HEK293 (cell line): Measurements from ENCODE around the gene CADM1.

Experiments
- BCL11A ChIP-seq: fragments of 450-650 bp; formaldehyde crosslinking; IDR thresholded peaks from 2 replicates; pipeline ENCODE4 v1.5.1; 2016; ENCODE audit warnings: low read depth, missing biosample characterization, missing genetic modification characterization
- BCL11B ChIP-seq: fragments of 450-650 bp; formaldehyde crosslinking; IDR thresholded peaks from 2 replicates; pipeline ENCODE4 v1.5.1; 2016; ENCODE audit warnings: low read depth, missing biosample characterization, missing genetic modification characterization
- GLIS2 ChIP-seq: fragments of 450-650 bp; formaldehyde crosslinking; IDR thresholded peaks from 2 replicates; pipeline ENCODE4 v1.5.1; 2016; ENCODE audit warnings: missing biosample characterization, missing genetic modification characterization
- HOXC10 ChIP-seq: sonication (generic); formaldehyde crosslinking; IDR thresholded peaks from 2 replicates; pipeline ENCODE4 v1.8.1; 2023; ENCODE audit warnings: mild to moderate bottlenecking, missing genetic modification reagents
- KLF8 ChIP-seq: fragments of 450-650 bp; formaldehyde crosslinking; IDR thresholded peaks from 2 replicates; pipeline ENCODE4 v1.5.1; 2016; ENCODE audit warnings: missing biosample characterization, missing genetic modification characterization
- MZF1 ChIP-seq: fragments of 450-650 bp; formaldehyde crosslinking; IDR thresholded peaks from 2 replicates; pipeline ENCODE4 v1.5.1; 2017; ENCODE audit warnings: missing biosample characterization, missing genetic modification characterization, borderline replicate concordance
- SALL2 ChIP-seq: fragments of 450-650 bp; formaldehyde crosslinking; IDR thresholded peaks from 2 replicates; pipeline ENCODE4 v1.5.0; 2017; ENCODE audit warnings: missing biosample characterization, mild to moderate bottlenecking, missing genetic modification characterization, borderline replicate concordance
- SP7 ChIP-seq: fragments of 450-650 bp; formaldehyde crosslinking; IDR thresholded peaks from 2 replicates; pipeline ENCODE4 v1.5.1; 2016; ENCODE audit warnings: missing biosample characterization, missing genetic modification characterization
- TRIM28 ChIP-seq: IDR thresholded peaks from 2 replicates; pipeline ENCODE4 v1.6.1; 2011; ENCODE audit warnings: low read length, control low read depth, borderline replicate concordance
- ZBTB17 ChIP-seq: fragments of 450-650 bp; formaldehyde crosslinking; IDR thresholded peaks from 2 replicates; pipeline ENCODE4 v1.5.1; 2016; ENCODE audit warnings: missing biosample characterization, missing genetic modification characterization
- ZBTB26 ChIP-seq: fragments of 450-650 bp; formaldehyde crosslinking; optimal IDR thresholded peaks from 2 replicates; pipeline ENCODE3; 2016; ENCODE audit warnings: missing biosample characterization, mild to moderate bottlenecking, missing genetic modification characterization
- ZBTB44 ChIP-seq: fragments of 450-650 bp; IDR thresholded peaks from 2 replicates; pipeline ENCODE4 v1.5.1; 2018; ENCODE audit warnings: missing biosample characterization, mild to moderate bottlenecking, missing genetic modification characterization
- ZEB2 ChIP-seq: fragments of 450-650 bp; formaldehyde crosslinking; IDR thresholded peaks from 2 replicates; pipeline ENCODE4 v1.5.1; 2016; ENCODE audit warnings: missing biosample characterization, missing genetic modification characterization
- ZIC2 ChIP-seq: fragments of 450-650 bp; formaldehyde crosslinking; IDR thresholded peaks from 2 replicates; pipeline ENCODE4 v1.5.1; 2016; ENCODE audit warnings: missing biosample characterization, missing genetic modification characterization
- ZNF121 ChIP-seq: fragments of 450-650 bp; formaldehyde crosslinking; IDR thresholded peaks from 2 replicates; pipeline ENCODE4 v1.5.1; 2016; ENCODE audit warnings: missing biosample characterization, missing genetic modification characterization
- ZNF133 ChIP-seq: fragments of 450-650 bp; formaldehyde crosslinking; IDR thresholded peaks from 2 replicates; pipeline ENCODE4 v1.5.1; 2016; ENCODE audit warnings: missing biosample characterization, missing genetic modification characterization
- ZNF266 ChIP-seq: fragments of 450-650 bp; formaldehyde crosslinking; IDR thresholded peaks from 2 replicates; pipeline ENCODE4 v1.5.1; 2016; ENCODE audit warnings: missing biosample characterization, missing genetic modification characterization, low read depth
- ZNF302 ChIP-seq: fragments of 450-650 bp; formaldehyde crosslinking; IDR thresholded peaks from 2 replicates; pipeline ENCODE4 v1.5.1; 2016; ENCODE audit warnings: missing biosample characterization, missing genetic modification characterization, low read depth
- ZNF354C ChIP-seq: fragments of 450-650 bp; formaldehyde crosslinking; IDR thresholded peaks from 2 replicates; pipeline ENCODE4 v1.5.1; 2016; ENCODE audit warnings: missing biosample characterization, missing genetic modification characterization, low read depth, borderline replicate concordance
- ZNF394 ChIP-seq: fragments of 450-650 bp; formaldehyde crosslinking; IDR thresholded peaks from 2 replicates; pipeline ENCODE4 v1.5.1; 2016; ENCODE audit warnings: missing biosample characterization, missing genetic modification characterization, mild to moderate bottlenecking, moderate library complexity, borderline replicate concordance
- ZNF433 ChIP-seq: fragments of 450-650 bp; formaldehyde crosslinking; IDR thresholded peaks from 2 replicates; pipeline ENCODE4 v1.5.1; 2016; ENCODE audit warnings: missing biosample characterization, missing genetic modification characterization, low read depth
- ZNF48 ChIP-seq: fragments of 450-650 bp; formaldehyde crosslinking; IDR thresholded peaks from 2 replicates; pipeline ENCODE4 v1.5.1; 2016; ENCODE audit warnings: missing biosample characterization, missing genetic modification characterization
- ZNF529 ChIP-seq: fragments of 450-650 bp; formaldehyde crosslinking; IDR thresholded peaks from 2 replicates; pipeline ENCODE4 v1.5.1; 2017; ENCODE audit warnings: missing genetic modification characterization, missing biosample characterization; ENCODE audit not compliant: insufficient replicate concordance
- ZNF555 ChIP-seq: fragments of 450-650 bp; formaldehyde crosslinking; conservative IDR thresholded peaks from 2 replicates; pipeline ENCODE4 v1.5.1; 2017; ENCODE audit warnings: missing biosample characterization, mild to moderate bottlenecking, missing genetic modification characterization, inconsistent platforms
- ZNF580 ChIP-seq: fragments of 450-650 bp; formaldehyde crosslinking; IDR thresholded peaks from 2 replicates; pipeline ENCODE4 v1.5.1; 2016; ENCODE audit warnings: missing biosample characterization, missing genetic modification characterization
- ZNF626 ChIP-seq: fragments of 450-650 bp; sonication (Bioruptor Pico); formaldehyde crosslinking; IDR thresholded peaks from 2 replicates; pipeline ENCODE4 v1.5.1; 2018; ENCODE audit warnings: missing biosample characterization, missing genetic modification characterization, inconsistent platforms
- ZNF629 ChIP-seq: fragments of 450-650 bp; formaldehyde crosslinking; IDR thresholded peaks from 2 replicates; pipeline ENCODE4 v1.5.1; 2017; ENCODE audit warnings: missing biosample characterization, missing genetic modification characterization
- ZNF654 ChIP-seq: fragments of 450-650 bp; formaldehyde crosslinking; IDR thresholded peaks from 2 replicates; pipeline ENCODE4 v1.5.1; 2016; ENCODE audit warnings: low read depth, missing biosample characterization, missing genetic modification characterization
- ZNF660 ChIP-seq: fragments of 450-650 bp; IDR thresholded peaks from 2 replicates; pipeline ENCODE4 v1.5.1; 2018; ENCODE audit warnings: missing biosample characterization, mild to moderate bottlenecking, missing genetic modification characterization
- ZNF768 ChIP-seq: fragments of 450-650 bp; formaldehyde crosslinking; IDR thresholded peaks from 2 replicates; pipeline ENCODE4 v1.5.1; 2018; ENCODE audit warnings: missing biosample characterization, mild to moderate bottlenecking, missing genetic modification characterization
- ZNF777 ChIP-seq: fragments of 450-650 bp; formaldehyde crosslinking; IDR thresholded peaks from 2 replicates; pipeline ENCODE4 v1.5.1; 2017; ENCODE audit warnings: missing biosample characterization, missing genetic modification characterization, borderline replicate concordance
- ZNF837 ChIP-seq: fragments of 450-650 bp; formaldehyde crosslinking; IDR thresholded peaks from 2 replicates; pipeline ENCODE4 v1.5.1; 2016; ENCODE audit warnings: missing biosample characterization, missing genetic modification characterization
- ZNF843 ChIP-seq: fragments of 450-650 bp; formaldehyde crosslinking; IDR thresholded peaks from 2 replicates; pipeline ENCODE4 v1.5.1; 2016; ENCODE audit warnings: missing biosample characterization, missing genetic modification characterization
- TF ChIP-seq, protein P1 (sequence below): fragments of 450-650 bp; formaldehyde crosslinking; IDR thresholded peaks from 2 replicates; pipeline ENCODE4 v1.5.1; 2016; ENCODE audit warnings: missing biosample characterization, missing genetic modification characterization
- TF ChIP-seq, protein P2 (sequence below): fragments of 450-650 bp; formaldehyde crosslinking; IDR thresholded peaks from 2 replicates; pipeline ENCODE4 v1.5.1; 2016; ENCODE audit warnings: missing biosample characterization, missing genetic modification characterization

The CADM1 gene

DNA sequence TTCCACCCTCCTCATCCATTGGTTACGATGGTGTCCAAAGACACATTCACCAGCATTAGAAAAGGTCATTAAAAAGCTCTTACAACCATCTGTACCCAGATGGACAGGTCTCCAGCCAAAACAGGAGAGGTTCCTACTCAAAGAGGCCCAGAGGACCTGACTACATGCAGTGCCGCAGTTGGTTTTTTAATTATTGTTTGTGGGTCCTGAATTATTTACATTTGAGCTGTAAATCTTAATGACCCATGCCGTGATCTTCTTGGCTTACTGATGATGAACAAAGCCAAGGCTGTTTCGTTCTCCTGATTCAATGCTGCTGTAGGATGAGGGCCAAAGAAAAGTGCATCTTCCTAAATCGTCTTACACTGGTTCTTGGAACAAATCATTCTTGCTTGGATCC, 83.7 kb downstream of the CADM1 start (continued):
- peak; percentile 44; the same call in 1 of the 2 replicates for TF ChIP-seq ZEB2 (tag by site-specific recombination)
- no peak for TF ChIP-seq SALL2 (tag by site-specific recombination)
- peak; percentile 73 for TF ChIP-seq ZBTB17 (tag by site-specific recombination)
- TF ChIP-seq, protein P1, sequence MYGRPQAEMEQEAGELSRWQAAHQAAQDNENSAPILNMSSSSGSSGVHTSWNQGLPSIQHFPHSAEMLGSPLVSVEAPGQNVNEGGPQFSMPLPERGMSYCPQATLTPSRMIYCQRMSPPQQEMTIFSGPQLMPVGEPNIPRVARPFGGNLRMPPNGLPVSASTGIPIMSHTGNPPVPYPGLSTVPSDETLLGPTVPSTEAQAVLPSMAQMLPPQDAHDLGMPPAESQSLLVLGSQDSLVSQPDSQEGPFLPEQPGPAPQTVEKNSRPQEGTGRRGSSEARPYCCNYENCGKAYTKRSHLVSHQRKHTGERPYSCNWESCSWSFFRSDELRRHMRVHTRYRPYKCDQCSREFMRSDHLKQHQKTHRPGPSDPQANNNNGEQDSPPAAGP (tag by site-specific recombination), result no peak
- TF ChIP-seq KLF8, result 0 out of 2 replicates have a peak, but pooled peaks have one; percentile 31
- no peak for TF ChIP-seq ZNF555
- no peak for TF ChIP-seq ZNF529 (tag by site-specific recombination)
- TF ChIP-seq ZNF133 (tag by site-specific recombination), result no peak
- TF ChIP-seq ZNF837, result no peak
- TF ChIP-seq ZIC2 (tag by site-specific recombination), result peak; percentile 47; the same call in 1 of the 2 replicates
- 0 out of 2 replicates have a peak, but pooled peaks have one; percentile 57 for TF ChIP-seq BCL11A (tag by site-specific recombination)
- TF ChIP-seq ZNF354C (tag by site-specific recombination), result no peak
- TF ChIP-seq ZNF394 (tag by site-specific recombination), result no peak
- no peak for TF ChIP-seq ZNF266 (tag by site-specific recombination)
- no peak for TF ChIP-seq ZNF121 (tag by site-specific recombination)
- peak; percentile 66; the same call in 1 of the 2 replicates for TF ChIP-seq ZBTB44 (tag by site-specific recombination)
- 0 out of 2 replicates have a peak, but pooled peaks have one; percentile 50 for TF ChIP-seq ZNF629 (tag by site-specific recombination)
- TF ChIP-seq ZBTB26 (tag by site-specific recombination), result no peak
- TF ChIP-seq ZNF777 (tag by site-specific recombination), result no peak
- TF ChIP-seq ZNF654, result no peak; the same call in 1 of the 2 replicates
- peak; percentile 65 for TF ChIP-seq ZNF843 (tag by site-specific recombination)
- TF ChIP-seq, protein P2, sequence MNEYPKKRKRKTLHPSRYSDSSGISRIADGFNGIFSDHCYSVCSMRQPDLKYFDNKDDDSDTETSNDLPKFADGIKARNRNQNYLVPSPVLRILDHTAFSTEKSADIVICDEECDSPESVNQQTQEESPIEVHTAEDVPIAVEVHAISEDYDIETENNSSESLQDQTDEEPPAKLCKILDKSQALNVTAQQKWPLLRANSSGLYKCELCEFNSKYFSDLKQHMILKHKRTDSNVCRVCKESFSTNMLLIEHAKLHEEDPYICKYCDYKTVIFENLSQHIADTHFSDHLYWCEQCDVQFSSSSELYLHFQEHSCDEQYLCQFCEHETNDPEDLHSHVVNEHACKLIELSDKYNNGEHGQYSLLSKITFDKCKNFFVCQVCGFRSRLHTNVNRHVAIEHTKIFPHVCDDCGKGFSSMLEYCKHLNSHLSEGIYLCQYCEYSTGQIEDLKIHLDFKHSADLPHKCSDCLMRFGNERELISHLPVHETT, result no peak
- no peak for TF ChIP-seq ZNF580 (tag by site-specific recombination)
- TF ChIP-seq ZNF768 (tag by site-specific recombination), result no peak
- TF ChIP-seq HOXC10 (CRISPR knock-in tag), result no peak
- no peak for TF ChIP-seq GLIS2 (tag by site-specific recombination)
- TF ChIP-seq TRIM28, result no peak
- peak; percentile 91 for TF ChIP-seq SP7
- TF ChIP-seq MZF1, result no peak
- no peak for TF ChIP-seq ZNF660 (tag by site-specific recombination)
- no peak for TF ChIP-seq ZNF626
- TF ChIP-seq ZNF433 (tag by site-specific recombination), result no peak
- TF ChIP-seq ZNF302 (tag by site-specific recombination), result no peak
- TF ChIP-seq ZNF48 (tag by site-specific recombination), result no peak
- no peak for TF ChIP-seq BCL11B (tag by site-specific recombination)
